HCT116 (cell line): ENCODE results near the gene DENND1A.

Experiments
- CTCF ChIP-seq, 3 experiments: fragments of 200-600 bp in 1 of 3; sonication (generic) in 1 of 3; IDR thresholded peaks in 2 of 3; conservative IDR thresholded peaks in 1 of 3; 2 replicates each; pipeline ENCODE4 v1.5.1; 2012 to 2017; ENCODE audit warnings: low read depth in 2 of 3, low read length in 2 of 3, antibody characterized with exemption in 1 of 3, borderline replicate concordance in 1 of 3, control low read depth in 1 of 3, mild to moderate bottlenecking in 1 of 3, mixed read lengths in 1 of 3, mixed run types in 1 of 3, moderate library complexity in 1 of 3; ENCODE audit not compliant: insufficient read depth in 1 of 3
- EZH2 ChIP-seq: fragments of 200-600 bp; sonication (generic); IDR thresholded peaks from 2 replicates; pipeline ENCODE4 v1.6.1; 2017; ENCODE audit warnings: antibody characterized with exemption, mixed run types
- EZH2phosphoT487 ChIP-seq: fragments of 200-600 bp; IDR thresholded peaks from 2 replicates; pipeline ENCODE4 v1.6.1; 2018; ENCODE audit warnings: antibody characterized with exemption, borderline replicate concordance
- FOSL1 ChIP-seq: IDR thresholded peaks from 2 replicates; pipeline ENCODE4 v1.6.1; 2012; ENCODE audit warnings: low read depth
- JUND ChIP-seq: IDR thresholded peaks from 2 replicates; pipeline ENCODE4 v1.6.1; 2012
- MAX ChIP-seq: IDR thresholded peaks from 2 replicates; pipeline ENCODE4 v1.6.1; 2012
- POLR2A ChIP-seq: IDR thresholded peaks from 2 replicates; pipeline ENCODE4 v1.7.0; 2011; ENCODE audit warnings: borderline replicate concordance; ENCODE audit not compliant: insufficient read depth, insufficient read length; ENCODE audit errors: extremely low read depth
- POLR2AphosphoS5 ChIP-seq: IDR thresholded peaks from 2 replicates; pipeline ENCODE4 v1.6.1; 2011; ENCODE audit warnings: mild to moderate bottlenecking, low read depth, low read length, moderate library complexity
- SP1 ChIP-seq: IDR thresholded peaks from 2 replicates; pipeline ENCODE4 v1.6.1; 2012; ENCODE audit warnings: low read depth
- TCF7L2 ChIP-seq: IDR thresholded peaks from 2 replicates; pipeline ENCODE4 v1.7.0; 2011; ENCODE audit warnings: borderline replicate concordance, inconsistent platforms; ENCODE audit not compliant: insufficient read depth, insufficient read length; ENCODE audit errors: extremely low read depth
- ZBTB33 ChIP-seq: IDR thresholded peaks from 2 replicates; pipeline ENCODE4 v1.6.1; 2011; ENCODE audit warnings: mild to moderate bottlenecking, low read length, moderate library complexity; ENCODE audit not compliant: insufficient replicate concordance; ENCODE audit errors: extremely low read depth
- TF ChIP-seq, protein P1 (sequence below): IDR thresholded peaks from 2 replicates; pipeline ENCODE4 v1.6.1; 2012
- TF ChIP-seq, protein P2 (sequence below): IDR thresholded peaks from 2 replicates; pipeline ENCODE4 v1.6.1; 2012; ENCODE audit warnings: low read depth

DNA sequence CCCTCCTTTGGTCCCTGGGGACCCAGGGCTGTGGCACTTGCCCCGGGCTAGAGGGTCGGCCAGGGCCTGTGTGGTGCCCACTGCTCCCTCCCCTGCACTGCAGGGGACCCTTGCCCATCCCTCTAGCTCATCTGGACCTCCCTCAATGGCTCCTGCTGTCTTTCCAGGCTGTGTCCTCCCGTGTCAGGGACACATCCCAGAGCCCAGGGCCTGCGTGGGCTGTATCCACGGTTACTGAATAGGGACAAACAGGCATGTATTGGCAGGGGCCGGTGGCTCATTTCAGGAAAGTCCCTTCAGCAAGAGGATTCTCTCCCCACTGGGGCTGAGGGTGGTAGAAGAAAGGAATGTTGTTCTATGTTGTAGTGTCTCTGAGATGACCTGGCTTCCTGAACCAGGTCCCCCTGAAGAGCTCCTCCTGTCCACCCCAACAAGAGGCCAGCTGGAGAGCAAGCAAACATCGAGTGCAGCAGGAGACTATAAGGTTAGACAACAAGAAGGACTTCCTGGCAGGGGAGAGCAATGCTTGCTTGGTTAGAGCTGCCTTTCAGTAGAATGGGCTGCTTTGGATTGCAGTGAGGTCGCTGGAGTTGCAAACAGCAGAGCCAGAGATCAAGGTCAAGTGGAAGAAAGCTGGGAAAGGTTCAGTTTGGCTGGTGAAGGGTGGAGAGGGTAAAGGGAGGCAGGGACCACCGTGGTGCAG lies 575.0 kb downstream of the DENND1A start:
- no peak for TF ChIP-seq TCF7L2
- TF ChIP-seq POLR2AphosphoS5, result no peak
- no peak for TF ChIP-seq POLR2A
- no peak for TF ChIP-seq CTCF (IDR thresholded peaks at IDR 0.05 in 2 of 3, conservative IDR thresholded peaks at IDR 0.05 in 1 of 3; ENCODE audit: borderline replicate concordance in 1 of 3, insufficient read depth in 1 of 3, low read depth in 2 of 3, low read length in 2 of 3)
- TF ChIP-seq EZH2, result no peak
- TF ChIP-seq MAX, result no peak
- TF ChIP-seq, protein P1, sequence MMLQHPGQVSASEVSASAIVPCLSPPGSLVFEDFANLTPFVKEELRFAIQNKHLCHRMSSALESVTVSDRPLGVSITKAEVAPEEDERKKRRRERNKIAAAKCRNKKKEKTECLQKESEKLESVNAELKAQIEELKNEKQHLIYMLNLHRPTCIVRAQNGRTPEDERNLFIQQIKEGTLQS, result no peak
- TF ChIP-seq SP1, result no peak
- TF ChIP-seq, protein P2, sequence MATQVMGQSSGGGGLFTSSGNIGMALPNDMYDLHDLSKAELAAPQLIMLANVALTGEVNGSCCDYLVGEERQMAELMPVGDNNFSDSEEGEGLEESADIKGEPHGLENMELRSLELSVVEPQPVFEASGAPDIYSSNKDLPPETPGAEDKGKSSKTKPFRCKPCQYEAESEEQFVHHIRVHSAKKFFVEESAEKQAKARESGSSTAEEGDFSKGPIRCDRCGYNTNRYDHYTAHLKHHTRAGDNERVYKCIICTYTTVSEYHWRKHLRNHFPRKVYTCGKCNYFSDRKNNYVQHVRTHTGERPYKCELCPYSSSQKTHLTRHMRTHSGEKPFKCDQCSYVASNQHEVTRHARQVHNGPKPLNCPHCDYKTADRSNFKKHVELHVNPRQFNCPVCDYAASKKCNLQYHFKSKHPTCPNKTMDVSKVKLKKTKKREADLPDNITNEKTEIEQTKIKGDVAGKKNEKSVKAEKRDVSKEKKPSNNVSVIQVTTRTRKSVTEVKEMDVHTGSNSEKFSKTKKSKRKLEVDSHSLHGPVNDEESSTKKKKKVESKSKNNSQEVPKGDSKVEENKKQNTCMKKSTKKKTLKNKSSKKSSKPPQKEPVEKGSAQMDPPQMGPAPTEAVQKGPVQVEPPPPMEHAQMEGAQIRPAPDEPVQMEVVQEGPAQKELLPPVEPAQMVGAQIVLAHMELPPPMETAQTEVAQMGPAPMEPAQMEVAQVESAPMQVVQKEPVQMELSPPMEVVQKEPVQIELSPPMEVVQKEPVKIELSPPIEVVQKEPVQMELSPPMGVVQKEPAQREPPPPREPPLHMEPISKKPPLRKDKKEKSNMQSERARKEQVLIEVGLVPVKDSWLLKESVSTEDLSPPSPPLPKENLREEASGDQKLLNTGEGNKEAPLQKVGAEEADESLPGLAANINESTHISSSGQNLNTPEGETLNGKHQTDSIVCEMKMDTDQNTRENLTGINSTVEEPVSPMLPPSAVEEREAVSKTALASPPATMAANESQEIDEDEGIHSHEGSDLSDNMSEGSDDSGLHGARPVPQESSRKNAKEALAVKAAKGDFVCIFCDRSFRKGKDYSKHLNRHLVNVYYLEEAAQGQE, result no peak
- no peak for TF ChIP-seq JUND
- no peak for TF ChIP-seq FOSL1
- no peak for TF ChIP-seq EZH2phosphoT487
- TF ChIP-seq ZBTB33, result no peak
